ENCODE results near the gene ARHGAP9.
"Not testable (repeated sequence)": the region's sequence is repeated elsewhere in the genome, so short reads cannot be mapped to it uniquely, and the experiment has no call there.

DNA sequence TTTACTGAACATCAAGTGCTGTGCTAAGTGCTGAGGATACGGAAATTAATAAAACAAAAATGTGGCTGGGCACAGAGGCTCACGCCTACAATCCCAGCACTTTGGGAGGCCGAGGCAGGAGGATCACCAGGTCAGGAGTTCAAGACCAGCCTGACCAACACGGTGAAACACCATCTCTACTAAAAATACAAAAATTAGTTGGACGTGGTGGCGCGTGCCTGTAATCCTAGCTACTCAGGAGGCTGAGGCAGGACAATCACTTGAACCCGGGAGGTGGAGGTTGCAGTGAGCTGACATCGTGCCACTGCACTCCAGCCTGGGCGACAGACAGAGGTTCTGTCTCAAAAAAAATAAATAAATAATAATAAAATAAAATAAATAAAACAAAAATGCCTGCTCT is 52.7 kb downstream of the ARHGAP9 start:
- TF ChIP-seq POLR2A (IDR thresholded peaks at IDR 0.05; ENCODE audit: low read length); GATA1 (IDR thresholded peaks at IDR 0.05; ENCODE audit: low read depth, low read length): not testable (repeated sequence)

Data from erythroblast (primary cell).